DMS 273 treated with DMSO at 0.1 percent for 48 hours (cell line): Measurements from ENCODE around the gene CCNB2.
"Not testable (repeated sequence)": the region's sequence is repeated elsewhere in the genome, so short reads cannot be mapped to it uniquely, and the experiment has no call there.

Experiments
- DNase-seq: peaks from one replicate; lab custom pipeline; 2025; lab: John Stamatoyannopoulos, UW

Gene CCNB2

DNA sequence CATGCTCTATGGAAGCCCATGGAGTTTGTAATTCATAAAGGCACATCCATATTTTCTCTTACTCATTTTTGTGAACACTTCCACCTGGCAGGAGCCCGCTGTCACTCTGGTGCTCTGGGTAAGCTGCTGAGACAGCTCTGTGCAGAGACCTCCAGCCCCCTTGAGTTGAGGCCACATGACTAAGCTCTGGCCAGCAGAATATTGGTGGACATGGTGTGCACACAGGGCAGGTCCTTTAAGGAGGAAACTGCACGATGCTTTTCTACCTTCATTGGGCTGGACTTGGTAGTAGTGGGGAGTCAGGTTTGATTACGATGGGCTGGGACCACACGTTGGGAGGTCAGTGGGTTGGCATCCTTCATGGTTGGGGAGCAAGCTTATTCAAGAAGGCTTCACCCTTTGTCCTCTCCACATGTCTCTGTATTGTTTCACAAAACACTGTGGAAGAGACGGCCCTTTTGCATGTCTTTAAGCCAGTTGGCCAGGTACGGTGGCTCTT lies 29.0 kb downstream of the CCNB2 start:
- no peak for DNase-seq

DNA sequence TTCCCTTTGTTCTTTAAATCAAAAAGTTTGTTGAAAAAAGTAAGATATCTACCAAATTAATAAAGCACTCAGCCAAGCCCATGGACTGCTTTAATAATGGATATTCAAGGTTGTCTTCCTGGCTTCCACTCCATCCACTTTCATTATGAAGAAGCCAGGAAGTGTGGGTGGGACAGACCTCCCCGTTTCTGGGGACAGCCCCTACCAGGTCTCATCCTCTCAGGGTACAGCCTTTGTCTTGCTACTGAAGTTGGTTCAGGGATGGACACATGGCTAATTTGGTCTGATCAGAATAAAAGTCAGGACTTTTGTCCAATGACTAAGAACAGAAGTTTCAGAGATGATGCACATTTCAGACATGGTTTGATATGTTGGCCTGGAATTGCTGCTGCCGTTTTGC lies 32.6 kb downstream of the CCNB2 start:
- no peak for DNase-seq

DNA sequence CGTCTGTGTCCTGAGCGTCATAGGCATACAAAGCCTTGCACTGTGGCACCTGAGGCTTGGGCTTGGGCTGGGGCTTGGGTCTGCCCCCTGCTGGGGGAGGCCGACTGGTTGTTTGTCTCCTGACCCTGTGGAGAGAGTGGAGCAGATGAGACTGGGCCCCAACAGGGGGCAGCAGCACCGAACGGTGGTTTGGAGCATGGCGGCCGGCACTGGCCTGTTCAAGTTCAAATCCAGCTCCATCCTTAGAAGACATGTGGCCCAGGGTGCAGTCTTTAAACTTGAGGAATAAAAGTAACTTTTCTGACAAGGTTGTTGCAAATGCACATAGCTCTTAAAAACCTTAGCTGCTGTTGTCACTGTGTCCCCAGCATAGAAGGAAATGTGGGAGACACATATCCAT lies 33.3 kb downstream of the CCNB2 start:
- no peak for DNase-seq

DNA sequence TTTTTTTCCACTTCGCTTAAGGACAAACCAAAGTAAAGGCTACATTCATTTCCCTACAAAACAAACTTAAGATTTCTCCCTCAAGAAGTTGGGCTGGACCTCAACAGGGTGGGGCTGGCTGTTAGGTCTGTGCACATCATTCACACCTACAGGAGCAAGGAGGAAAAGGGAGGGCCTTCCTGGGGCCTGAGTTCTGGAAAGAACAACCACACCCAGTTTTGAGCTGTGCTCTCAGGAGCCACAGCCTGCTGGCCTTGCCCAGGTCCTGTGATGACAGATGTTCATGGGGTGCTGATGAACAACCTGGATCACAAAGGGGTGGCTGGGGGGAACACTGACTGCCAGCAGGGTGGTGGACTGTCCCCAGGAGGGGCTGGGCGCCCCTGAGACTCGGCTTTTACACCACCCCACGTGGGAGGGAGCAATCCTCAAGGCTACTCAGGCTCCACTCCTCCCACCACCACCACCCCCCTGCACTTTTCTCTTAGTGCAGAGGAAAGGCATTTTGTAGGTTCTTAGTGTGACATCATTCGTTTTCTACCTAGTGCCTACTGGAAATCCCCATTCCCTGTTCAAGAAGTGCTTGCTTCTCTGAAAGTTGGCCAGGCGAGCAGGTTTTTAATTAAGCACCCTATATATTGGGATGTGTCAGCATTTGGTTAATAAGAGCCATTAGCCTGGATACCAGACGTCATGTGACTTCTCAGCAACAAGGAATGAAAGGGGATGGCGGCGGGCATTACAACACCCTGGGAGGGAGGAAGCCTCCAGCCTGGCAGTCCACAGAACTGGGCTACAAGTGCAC lies 35.7 kb downstream of the CCNB2 start:
- no peak for DNase-seq

DNA sequence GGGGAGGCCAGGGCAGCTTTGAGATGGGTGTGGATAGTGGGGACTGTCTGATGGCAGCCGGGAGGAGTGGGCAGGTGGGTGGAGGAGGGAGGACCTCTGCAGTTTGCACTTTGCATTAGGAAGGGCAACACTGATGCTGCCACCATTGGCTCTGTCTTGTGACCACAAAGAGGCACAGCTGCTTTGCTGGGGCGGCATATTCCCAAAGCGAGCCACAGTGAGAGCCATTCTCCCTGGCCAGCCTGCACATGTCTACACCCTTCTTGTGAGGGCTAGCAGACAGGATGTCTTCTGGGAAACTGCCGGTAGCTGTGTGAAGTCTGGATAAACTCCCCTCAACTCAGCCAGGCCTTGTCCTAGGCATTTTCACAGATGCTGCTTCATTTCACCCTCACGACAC lies 38.3 kb downstream of the CCNB2 start:
- DNase-seq = no peak

DNA sequence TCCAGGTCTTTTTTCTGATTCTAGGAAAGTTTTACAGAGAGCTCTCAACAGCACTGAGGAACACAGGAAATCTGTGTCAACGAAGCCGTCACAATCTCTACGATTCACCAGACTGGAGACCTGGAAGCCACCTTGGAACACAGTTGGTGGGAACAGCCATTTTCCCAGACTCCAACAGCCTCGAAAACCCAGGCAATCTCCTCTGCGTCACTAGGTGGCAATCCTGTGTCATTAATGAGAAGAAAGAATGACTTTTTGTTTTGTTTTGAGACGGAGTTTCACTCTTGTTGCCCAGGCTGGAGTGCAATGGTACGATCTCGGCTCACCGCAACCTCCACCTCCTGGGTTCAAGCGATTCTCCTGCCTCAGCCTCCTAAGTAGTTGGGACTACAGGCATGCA lies 39.6 kb downstream of the CCNB2 start:
- not testable (repeated sequence) for DNase-seq

DNA sequence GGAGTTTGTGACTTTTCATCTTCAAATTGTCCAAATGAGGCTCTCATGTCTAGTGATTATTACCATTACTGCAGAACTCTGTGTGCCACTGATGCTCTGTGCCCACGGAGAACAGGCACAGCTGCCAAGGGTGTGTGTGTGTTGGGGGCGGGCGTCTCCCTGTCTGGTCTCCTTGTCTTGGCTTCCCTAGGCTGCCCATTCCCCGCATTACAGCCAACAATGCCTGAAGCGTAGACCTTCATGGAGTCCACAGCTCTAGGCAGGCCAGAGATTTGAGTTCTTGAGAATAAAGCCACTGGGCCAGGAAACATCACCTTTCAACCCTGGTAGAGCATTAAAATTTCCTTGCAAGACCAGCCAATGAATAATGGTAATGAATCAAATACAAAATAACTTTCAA lies 42.7 kb downstream of the CCNB2 start:
- no peak for DNase-seq

DNA sequence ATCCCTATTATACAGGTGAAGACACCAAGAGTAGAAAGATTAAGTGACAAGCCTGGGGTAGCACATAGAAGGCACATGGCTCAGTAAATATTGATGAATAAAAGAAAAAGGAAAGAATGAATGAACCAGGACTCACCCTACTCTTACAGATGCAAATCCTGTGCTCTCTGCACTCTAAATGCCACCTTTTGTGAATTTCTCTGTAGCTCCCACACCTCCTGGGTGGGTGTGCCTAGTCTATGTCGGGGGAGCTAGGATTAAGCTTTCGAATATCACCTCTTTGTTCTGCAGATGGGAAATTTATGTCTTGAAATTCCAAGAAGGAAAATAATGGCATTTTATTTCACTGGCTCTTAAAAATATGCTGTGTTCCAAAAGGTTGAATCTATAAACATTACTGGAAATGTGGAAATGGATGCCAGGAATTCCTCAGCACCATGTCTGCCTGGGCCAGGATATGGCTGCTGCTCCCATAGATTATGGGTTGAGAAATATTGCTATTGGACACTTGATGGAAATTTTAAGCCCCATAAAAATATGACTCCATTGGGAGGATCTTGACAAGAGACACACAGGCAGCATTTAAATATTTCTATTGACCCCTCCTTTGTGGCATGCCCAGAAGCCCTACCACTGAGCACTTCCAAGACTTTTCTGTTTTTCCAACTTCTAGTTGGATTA lies 43.3 kb downstream of the CCNB2 start:
- no peak for DNase-seq

DNA sequence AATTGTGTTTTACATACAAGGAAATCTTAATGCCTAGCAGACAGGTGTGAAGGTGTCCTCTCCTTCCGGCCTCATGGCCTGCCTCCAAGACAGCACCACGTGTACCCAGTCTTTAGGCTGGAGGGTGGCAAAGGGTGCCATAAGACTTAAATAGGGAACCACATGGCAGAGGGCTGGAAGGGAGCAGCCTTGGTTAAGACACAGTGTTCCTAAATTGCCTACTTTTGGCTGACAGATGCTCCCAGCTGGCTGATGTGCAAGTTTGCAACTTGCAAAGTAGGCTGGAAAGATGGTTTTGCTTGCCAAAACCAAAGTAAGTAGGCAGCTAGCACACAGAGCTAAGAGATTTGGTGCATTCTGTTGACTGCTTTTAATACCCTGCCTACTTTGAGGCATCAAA lies 45.2 kb downstream of the CCNB2 start:
- DNase-seq = no peak

DNA sequence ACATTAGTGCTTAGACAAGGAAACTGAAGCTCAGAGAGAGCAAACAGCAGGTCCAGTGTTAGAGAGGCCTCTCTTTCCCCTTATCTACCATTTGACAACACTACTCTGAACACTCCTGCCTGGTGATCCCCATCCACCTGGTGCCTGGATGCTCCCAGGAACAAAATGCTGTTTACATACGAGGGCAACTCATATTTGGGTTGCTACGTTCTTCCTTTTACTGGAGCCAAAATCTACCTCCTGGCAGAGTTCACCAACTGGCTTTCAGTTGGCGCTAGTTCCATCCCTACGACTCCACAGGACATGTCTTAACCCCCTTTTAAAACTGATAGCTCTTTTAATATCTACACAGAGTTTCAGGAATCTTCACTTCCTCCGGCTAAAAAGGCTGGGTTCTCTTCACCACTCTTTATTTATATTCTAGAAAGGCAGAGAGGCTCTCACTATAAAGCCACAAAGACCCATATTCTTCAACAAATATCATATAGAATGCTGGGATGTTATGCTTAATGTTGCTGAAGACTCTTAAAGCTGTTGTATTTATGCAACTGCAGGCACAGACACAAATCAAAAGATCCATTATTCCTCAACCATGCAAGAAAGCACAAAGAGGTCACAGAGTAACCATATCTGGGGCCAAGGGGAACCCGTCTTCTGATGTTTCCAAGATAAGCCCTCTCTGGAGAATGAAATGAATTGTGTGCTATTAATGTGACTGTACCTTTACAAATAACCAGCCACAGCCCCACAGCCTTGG lies 47.9 kb downstream of the CCNB2 start:
- no peak for DNase-seq

DNA sequence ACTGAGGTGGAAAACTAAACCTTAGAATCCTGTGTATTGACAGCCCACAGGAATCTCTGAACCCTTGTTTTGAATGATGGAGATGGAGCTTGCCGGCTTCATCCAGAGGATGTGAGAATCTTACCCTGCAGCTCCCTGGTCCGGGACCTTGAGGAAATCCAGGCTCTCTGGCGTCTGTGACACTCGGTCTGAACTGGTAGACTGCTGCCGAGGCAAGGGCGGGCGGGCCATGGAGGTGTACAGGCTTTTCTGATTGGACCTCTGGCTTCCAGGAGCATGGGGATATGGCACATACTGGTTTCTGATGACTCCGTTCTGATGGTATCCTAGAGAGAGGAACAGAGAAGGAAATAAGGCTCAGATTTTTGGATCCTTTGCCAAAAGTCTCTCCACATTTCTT lies 48.5 kb downstream of the CCNB2 start:
- no peak for DNase-seq

DNA sequence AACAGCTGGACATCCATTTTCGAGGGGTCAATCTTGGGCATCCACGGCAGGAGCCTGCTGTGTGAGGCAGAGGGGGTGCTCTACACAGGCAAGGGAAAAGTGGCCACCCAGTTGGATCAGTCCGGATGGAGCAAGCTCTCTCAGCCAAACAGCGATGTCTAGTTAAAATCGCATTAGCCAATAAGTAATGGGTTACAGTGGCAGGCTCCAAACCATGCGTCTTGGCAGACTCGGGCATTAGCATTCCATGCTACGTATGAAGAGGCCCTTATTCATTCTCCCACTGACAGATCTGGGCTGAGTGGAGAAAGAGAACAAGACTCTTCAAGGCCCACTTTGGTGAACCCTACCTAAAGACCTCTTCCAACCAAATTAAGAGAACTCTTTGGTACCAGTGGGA lies 49.3 kb downstream of the CCNB2 start:
- DNase-seq = no peak

DNA sequence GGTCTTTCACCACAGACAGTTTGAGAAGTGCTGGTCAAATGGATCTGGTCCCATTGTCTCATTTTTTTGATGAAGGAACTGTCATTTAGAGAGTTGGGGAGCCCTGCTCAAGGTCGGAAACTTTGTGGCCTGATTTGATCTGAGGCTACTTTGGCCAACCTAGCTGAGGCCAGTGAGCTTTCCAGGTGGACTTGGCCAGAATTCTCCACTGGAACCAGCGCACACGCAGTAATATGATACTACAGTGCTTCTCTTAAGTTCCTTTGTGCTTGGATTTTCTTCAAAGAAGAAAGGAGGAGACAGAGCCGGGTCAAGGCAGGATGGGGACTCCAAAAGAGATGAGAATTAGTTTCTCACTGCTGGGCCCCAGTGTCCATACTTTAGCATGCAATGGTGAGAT lies 50.5 kb downstream of the CCNB2 start:
- no peak for DNase-seq

DNA sequence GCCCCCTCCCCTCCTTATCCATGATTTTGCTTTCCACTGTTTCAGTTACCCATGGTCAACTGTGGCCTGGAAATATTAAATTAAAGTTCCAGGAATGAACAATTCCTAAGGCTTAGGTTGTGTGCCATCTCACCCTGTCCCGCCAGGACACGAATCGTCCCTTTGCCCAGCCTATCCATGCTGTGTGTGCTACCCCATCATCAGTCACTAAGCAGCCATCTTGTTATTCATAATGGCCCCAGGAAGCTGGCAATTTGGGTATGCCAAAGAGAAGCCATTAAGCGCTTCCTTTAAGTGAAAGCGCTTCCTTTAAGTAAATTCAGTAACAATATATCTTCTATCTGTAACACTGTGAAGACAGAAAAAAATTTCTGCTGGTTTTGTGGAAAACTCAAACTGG lies 52.5 kb downstream of the CCNB2 start:
- no peak for DNase-seq

DNA sequence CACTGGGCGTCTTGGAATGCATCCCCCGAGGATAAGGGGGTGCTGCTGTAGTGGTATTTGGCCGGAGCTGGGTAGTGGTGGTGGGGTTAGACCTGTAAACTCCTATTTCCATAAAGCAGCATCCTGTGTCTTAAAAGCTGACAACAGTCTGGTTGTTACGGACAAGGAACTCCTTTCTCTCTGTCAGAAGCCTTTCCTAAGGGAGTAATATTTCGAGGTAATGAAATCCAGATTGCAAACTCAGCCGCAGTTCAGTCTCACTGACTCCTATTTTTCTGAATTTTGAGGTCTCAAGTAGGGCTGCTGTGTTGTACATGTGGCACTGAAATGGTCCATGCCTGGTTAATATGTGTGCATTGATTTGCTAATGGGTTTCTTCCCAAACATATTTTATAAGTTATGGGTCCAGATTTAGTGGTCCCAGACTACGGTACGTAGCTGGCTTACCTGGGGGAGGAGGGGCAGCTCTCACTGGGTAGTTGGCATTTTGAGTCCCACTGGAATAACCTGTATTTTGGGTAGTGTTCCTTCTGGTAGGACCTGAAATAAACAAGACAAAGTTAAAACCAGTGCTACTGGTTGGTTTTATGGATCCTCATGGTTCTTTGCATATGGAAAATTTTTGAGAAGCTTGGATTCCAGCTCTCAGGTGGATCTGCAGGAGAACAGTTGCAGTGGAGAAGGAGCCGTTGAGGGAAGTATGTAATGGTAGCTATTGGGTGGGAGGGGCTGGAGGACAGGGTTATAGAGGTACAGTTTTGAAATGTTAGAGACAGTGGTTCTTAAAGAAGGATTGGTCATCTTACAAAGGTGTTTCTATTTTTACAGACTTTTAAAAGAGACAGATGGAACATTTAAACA lies 53.1 kb downstream of the CCNB2 start:
- no peak for DNase-seq

DNA sequence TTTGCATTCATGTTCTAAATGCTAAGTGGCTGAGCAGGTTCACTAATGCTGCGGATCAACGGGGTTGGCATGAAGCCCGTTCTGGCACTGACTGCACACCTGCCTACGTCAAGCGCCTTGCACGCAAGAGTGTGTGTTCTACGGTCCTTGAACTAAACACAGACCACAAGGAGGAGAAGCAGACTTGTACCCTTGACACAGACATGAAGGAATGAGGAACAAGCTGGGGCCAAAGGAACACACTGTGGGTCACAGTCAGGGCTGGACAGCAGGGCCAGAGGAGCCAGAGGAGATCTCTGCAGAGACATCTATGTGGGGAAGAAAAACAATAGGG lies 53.7 kb downstream of the CCNB2 start:
- DNase-seq = no peak

DNA sequence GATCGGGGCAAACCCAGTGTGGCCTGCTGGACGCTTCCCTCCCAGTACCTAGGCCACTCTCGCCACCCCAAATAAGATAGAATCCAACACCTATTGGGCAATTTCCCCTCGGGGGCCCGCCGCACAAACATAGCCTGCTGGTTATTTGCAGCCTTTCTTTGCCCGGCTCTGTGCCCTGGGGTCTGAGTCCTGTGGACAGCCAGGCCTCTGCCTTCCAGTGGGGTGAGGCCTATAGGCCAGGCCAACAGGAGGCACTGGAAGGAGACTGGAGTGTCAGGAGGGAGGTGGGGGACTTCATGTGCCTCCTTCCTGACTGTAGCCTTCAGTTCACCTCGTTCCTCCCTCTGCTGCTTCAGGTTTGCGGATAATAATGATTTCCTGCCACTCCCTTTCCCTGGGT lies 54.3 kb downstream of the CCNB2 start:
- no peak for DNase-seq

DNA sequence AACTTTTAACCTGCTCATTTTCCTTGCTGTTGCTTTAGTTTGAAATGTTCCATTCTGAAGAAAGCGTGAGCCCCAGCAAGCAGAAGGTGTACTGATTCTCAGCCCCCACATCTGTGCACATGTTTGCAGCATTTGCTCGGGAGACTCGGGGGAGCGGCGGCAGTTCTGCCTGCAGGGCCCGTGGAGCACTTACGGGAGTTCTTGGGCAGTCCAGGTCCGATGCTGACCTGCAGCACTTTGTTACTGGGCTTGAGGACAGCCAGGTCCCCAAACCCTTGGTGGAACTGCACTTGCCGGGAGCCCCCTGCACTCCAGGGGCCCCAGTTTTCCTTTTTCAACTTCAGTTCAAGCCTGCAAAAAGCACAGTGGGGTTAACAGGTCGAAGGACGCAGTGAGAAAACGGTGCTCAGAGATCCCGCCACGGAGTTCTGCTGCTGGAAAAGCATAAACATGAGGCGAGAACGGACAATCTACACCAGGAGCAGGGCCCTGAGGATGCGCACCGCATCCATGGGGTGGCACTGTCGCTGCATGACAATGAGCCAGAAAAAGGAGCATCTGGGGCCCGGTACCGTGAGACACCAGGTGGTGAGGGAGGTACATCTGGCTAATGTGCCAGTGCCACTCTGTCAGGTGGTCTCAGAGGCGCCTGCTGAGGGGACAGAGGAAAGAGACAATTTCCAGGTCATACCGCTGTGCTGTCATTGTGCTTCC lies 56.1 kb downstream of the CCNB2 start:
- DNase-seq = no peak

DNA sequence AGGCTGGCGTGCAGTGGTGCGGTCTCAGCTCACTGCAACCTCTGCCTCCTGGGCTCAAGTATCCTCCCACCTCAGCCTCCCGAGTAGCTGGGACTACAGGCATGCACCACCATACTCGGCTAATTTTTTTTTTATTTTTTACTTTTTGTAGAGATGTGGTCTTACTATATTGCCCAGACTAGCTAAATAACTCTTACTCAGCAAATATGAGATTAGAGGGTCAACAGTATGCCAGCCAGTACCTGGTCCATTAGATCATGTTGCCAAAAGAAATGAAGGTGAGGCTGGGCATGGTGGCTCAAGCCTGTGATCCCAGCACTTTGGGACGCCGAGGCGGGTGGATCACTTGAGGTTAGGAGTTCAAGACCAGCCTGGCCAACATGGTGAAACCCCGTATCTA lies 57.1 kb downstream of the CCNB2 start:
- DNase-seq = not testable (repeated sequence)

DNA sequence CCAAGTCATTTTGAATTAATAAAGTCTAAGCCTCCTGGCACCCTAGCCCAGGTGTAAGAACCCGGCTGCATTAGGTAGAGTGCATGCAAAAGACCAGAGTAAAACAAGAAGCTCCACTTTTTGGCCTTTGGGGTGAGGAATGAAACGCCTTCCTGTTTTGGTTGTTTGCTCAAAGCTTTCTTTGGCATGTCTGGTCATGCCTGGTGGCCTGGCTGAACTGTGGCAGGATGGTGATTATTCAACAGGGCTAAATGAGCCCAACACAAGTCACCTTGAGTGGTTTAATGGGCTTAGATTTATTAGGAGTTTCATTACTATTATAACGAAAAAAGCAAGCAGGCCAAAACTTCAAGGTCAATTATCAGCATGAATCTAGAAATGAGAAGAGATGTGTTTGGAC lies 60.8 kb downstream of the CCNB2 start:
- DNase-seq = no peak

DNA sequence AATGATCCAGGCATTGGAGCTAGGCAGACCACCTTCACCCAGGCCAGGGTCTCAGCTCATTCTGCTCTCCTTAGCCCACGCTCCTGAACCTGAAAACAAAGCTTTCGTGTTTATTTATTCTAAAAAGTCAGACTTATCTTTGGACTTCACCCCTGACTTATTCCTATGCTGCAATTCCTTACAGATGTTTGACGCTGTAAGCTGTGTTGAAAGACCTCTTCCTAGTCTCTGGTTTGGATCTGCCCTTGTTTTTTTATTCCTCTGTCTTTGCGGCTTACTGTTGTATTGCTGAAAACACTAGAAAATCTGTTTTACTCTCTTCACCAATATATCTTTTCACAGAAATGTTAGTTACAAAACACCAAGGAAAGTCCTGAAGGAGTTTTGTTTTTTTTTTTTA lies 61.2 kb downstream of the CCNB2 start:
- no peak for DNase-seq
